HT-29 (cell line): ENCODE results near the gene HELB. TPM values are rescaled to one million over a fixed set of nuclear protein-coding genes. Genes with fewer than 3 reads are reported as not detected.

ENCODE experiments used
- DNase-seq: peaks from one replicate; pipeline ENCODE4 v3.0.0-alpha.2; 2015; ENCODE audit warnings: low spot score
- total RNA-seq: library from RNA; depleted of rRNA; stranded (reverse); fragments of >200 nt; shearing (Covaris generic); gene quantifications from 2 replicates; pipeline ENCODE4 v1.2.3, GENCODE V29; 2014; rRNA removed

HELB gene
- total RNA-seq, 1 experiment from 2014 or later, result 2.1 TPM

DNA sequence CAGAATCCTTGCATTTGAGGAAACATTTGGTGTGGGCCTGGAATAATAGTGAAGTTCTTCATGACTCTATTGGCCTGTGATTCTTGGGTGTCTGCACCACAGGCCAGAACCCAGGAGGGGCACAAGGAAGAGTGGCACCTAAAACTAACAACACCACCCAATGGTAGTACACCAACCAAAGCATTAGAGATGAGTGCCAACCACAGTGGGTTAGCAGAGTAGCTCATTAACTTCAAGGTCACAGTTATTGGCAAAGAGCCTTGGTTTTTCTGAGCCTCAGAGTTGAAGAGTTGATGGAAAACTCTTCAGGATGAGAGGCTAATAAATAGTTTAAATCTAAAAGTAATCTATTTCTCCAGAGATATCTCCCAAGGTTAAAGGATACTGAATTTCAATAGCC lies 57.0 kb downstream of the HELB start:
- no peak for DNase-seq

DNA sequence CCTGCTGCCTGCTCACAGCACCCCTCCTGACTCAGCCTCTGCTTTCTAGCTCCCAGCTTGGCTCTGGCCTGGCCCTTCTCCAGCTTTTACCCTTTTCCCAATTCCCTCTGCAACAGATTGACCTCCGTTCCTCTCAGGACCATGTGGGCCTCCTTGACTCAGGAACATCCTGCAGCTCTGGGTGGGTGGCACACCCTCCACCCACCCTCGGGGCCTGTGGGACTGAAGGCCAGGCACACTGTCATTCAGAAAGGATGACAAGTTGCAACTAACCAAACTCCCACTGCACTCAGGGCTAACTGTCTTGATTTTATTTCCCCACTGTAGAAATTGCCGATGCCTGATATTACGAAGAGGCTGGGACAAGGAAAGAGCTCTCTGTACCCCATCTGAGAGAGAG lies 59.4 kb downstream of the HELB start:
- no peak for DNase-seq

DNA sequence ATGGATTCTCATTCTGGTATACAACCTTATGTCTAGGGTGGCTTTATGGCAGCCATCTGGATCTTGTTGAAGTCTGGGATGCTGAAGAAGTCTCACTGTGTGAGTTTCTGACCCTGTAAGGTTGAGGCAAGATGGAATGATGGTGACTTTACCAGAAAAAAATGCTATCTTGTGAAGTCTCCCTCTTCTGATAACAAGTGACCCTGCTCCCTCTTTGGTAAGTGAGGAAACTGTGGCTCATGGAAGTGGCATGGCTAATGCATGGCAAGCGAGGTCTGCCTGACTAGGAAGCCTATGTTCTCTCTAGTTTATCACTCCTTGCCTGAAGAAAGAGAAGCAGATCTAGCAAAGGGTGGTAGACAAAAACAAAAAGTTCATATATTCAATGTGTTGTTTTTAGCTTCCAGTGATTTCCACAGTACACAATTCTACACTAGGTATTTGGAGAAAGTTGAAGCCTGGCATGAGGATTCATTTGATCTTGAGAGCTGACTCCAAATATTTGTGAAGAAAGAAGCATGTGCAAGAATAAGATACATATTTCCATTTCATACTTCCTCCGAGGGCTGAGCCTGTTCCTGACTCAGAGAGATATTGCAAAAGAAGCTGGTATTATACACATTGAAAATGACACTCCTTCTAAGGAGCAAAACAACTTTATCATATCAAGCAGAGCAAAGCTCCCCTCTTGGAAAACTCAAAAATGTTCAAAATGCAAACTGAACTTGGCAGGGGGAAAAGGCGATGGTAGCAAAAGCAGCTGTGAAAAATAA lies 63.6 kb downstream of the HELB start:
- no peak for DNase-seq

DNA sequence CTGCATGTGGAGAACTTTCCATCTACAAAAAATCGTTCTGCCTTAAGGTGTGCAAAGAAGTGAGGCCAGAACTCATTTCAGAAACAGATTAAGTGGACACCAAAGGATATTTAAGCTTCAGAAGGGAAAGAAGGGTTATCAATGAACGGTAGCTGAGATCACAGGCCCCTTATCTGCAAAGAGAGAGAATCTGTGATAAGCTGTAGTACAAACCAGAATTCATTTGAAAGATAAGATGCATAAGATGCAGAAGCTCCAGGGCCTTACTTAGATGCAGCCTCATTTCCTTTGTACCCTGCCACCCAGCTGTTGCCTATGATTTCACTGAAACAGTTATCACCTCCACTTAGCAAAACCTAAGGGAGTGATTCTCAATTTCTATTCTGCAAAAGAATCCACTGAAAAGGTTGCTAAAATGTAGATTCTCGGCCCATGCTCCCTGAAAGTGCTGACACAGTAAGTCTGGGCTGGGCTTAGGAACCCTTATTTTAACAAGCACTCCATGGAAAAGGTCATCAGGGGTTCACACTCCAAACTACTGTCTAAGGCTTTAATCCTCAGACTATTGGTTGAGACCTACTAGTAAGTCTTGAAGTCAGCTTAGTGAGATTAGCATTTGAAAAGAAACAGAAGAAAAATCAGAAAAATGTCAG lies 64.8 kb downstream of the HELB start:
- DNase-seq, result no peak

DNA sequence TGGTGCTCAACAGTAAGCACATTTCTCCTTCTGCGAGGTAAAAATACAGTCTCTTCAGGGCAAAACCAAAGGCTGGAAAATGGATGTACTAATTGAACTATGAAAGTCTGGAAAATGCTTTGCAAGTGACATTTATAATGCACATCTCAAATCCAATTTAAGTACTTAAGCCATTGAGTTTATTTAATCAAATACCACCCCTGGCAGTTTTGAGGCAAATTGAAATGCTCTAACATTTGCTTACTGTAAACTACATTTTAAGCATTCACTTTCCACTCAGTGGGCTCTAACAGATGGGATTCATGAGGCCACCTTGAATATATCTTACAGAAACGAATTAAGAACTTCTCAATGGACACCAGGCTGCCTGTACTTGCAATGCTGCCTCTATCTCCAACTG lies 69.7 kb downstream of the HELB start:
- no peak for DNase-seq

DNA sequence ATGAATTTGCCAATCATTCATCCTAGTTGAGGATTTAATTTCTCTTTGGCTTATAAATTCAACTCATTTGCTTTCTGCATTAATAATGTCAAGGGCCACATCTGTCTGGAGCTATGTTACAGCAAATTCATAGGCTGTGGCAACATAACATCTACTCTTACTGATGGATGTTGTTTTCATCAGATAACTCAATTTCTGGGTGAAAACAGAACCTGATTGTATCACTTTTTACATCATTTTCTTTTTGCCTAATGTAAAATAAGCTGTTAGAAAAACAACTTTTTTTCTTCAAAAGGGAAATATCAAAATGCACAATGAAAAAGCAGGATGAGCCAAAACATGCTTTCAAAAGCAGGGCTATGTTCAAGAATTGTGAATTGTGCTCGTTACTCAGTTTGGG lies 73.3 kb downstream of the HELB start:
- DNase-seq, result no peak

DNA sequence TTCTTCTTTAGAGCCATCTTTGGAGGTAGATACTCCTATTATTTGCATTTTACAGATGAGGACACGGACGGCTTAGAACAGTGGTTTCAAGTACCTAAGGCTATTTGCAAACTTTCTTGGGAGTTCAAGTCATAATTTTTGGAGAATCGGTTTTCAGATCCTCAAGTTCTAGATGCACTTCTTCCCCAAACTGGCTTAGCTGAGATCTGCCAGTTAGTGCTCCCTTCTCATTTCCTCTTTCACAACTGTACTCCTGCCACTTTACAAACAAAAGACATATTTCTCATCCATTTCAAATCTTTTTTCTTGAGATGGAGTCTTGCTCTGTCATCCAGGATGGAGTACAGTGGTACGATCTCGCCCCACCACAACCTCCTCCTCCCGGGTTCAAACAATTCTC lies 77.3 kb downstream of the HELB start:
- DNase-seq, result no peak

DNA sequence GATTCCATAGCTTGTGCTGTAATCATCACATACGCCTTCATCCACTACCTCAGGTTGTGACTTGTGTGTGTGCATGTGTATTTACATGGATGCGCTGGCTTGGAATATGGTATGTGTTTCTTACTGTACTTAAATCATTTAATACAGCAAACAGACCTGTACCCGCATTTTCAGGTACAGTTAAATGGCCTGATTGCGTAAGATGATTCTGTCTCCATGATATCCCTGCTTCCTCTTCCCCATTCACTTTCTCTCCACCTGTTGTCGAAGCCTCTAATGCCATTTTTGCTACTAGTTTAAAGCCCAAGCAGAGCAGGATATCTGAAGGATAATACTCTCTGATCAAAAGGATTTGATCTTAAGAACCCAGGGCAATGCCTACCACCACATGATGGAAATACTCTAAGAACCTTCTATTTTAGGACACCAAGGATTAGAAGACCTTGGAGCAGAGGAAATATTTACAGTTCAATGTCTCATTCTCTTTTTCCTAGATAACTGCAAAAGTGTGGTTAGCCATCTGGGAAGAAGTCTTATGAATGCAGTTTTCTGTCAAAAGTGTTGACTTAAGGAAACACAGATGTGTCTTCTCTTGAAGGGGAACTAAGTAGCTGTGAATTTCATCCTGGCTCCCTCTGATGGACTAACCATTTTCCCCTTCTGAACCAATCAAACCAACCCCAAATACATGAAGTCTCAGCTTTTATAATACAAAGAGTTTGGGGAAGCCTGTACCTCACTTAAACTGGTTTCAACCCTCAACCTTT lies 78.7 kb downstream of the HELB start:
- no peak for DNase-seq

DNA sequence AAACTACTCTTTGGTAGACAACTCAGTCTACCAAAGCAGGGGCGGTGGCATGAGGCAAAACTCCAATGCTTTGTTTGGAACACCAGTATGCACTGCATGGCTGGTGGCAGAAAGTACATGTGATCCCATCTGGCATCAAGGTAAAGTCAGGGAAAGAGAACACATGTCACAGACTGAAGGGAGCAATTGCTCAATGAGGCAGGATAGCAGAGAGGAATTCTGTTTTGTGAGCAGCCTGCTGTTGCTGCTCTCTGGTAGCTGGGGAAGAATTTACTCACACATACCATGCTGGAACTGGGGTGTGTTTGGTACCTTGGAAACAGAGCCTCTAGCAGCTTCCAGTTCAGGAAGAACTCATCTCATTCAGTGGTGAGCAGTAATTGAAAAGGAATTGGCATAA lies 84.8 kb downstream of the HELB start:
- DNase-seq, result no peak

Other genes with a start within 250 kb of the HELB start
- 5.5 and 8.5 TPM in 2 replicates for gene LLPH, start 171.7 kb upstream of the HELB start, total RNA-seq
- gene TMBIM4, start 132.5 kb upstream of the HELB start, total RNA-seq, result 27.7 and 30.7 TPM in 2 replicates
- gene IRAK3, start 113.3 kb upstream of the HELB start, total RNA-seq, result not detected in 2 replicates